HAP-1 (cell line): ENCODE data around the gene XAGE1B.
"Not testable (repeated sequence)": the region's sequence is repeated elsewhere in the genome, so short reads cannot be mapped to it uniquely, and the experiment has no call there.

ENCODE experiments used
- DNase-seq, 2 experiments: peaks; one replicate each; pipeline ENCODE4 v3.0.0-alpha.2; 2016 to 2020; ENCODE audit warnings: low spot score in 2 of 2
- H3K27me3 ChIP-seq: fragments of 250-450 bp; sonication (Bioruptor Pico); 2 replicates; pipeline ENCODE4 v1.5.1; 2020; ENCODE audit warnings: low read depth, mild to moderate bottlenecking, moderate library complexity
- H3K36me3 ChIP-seq: fragments of 250-450 bp; sonication (Bioruptor Pico); replicated peaks from 2 replicates; pipeline ENCODE4 v1.5.1; 2020; ENCODE audit warnings: mild to moderate bottlenecking
- H3K4me1 ChIP-seq: fragments of 250-450 bp; sonication (Bioruptor Pico); 2 replicates; pipeline ENCODE4 v1.5.1; 2020; ENCODE audit warnings: mild to moderate bottlenecking
- H3K4me3 ChIP-seq: fragments of 250-450 bp; sonication (Bioruptor Pico); 2 replicates; pipeline ENCODE4 v1.5.1; 2020; ENCODE audit warnings: mild to moderate bottlenecking, moderate library complexity
- H3K9me3 ChIP-seq: fragments of 250-450 bp; sonication (Bioruptor Pico); 2 replicates; pipeline ENCODE4 v1.5.1; 2020; ENCODE audit warnings: mild to moderate bottlenecking, moderate library complexity
- in situ Hi-C: fragments of 300-500 bp; cut with MboI; formaldehyde crosslinking; loops from 3 replicates; pipeline ENCODE4 v1.14.3; 2020; ENCODE audit warnings: low sequenced_read_pairs, inconsistent platforms, mixed read lengths

XAGE1B gene

DNA sequence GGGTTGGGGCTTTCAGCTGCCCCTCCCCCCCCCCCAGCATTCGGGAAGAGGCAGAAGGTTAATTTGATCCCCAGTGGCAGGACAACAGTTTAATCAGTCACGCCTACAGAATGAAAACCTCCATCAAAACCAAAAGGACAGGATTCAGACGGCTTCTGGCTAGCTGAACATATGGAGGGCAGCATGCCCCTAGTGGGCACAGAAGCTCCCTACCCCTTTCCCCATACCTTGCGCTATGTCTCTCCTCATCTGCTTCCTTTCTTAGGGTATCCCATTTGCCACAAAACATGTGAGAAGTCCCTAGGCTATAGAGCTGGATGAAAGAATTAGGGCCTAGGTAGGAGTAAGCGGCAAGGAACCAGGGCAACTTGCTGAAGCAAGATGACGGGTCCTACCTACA lies 15.5 kb downstream of the XAGE1B start:
- H3K4me3 ChIP-seq, in situ Hi-C loops, H3K27me3 ChIP-seq, H3K36me3 ChIP-seq, H3K9me3 ChIP-seq, DNase-seq, H3K4me1 ChIP-seq: not testable (repeated sequence)

DNA sequence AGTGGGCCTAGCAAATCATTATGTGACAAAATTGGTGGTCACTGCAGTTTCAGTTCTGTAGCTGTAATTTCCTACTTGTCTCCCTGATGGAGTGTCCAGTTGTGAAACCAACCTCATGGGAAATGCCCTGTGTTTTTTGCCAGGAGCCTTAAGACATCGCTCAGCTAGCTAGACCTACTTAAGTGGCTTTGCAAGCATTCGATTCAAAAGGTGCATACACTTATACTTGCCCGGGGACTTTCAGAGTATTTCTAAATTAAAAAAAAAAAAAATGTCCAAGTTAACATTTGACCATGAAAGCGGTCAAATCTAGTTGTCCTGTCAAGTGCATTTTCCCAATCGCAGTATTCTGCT lies 20.5 kb downstream of the XAGE1B start:
- DNase-seq, H3K4me3 ChIP-seq, H3K4me1 ChIP-seq, H3K36me3 ChIP-seq, in situ Hi-C loops, H3K27me3 ChIP-seq, H3K9me3 ChIP-seq: not testable (repeated sequence)

GRCh38 chrX:52495545-52496418 lies 21.1 kb downstream of the XAGE1B start, which contains the start of gene XAGE1A:
Gene XAGE1A (plus strand): TSS chrX:52495808. CDS start chrX:52497362, 1,554 bp downstream.
- H3K36me3 ChIP-seq, H3K27me3 ChIP-seq, H3K4me3 ChIP-seq, in situ Hi-C loops, H3K4me1 ChIP-seq, H3K9me3 ChIP-seq, DNase-seq: not testable (repeated sequence)

DNA sequence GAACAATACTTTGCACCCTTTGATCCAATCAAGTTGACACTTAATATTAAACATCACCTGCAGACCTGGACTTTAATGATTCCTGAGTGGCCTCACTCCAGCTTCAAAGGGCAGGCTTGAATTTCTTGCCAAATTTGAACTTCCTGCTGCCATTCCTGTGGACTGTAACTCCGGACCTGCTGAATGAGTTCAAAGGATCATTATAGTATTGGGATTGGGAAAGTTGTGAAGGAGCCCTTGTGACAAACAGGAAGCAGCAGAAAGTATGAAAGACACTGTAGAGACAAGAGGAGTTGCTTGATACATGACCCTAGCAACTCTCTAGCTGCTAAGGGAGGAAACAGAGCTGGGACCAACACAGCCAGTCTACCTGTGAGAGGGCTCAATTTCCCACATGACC lies 45.6 kb downstream of the XAGE1B start:
- in situ Hi-C loops, H3K36me3 ChIP-seq, H3K4me1 ChIP-seq, DNase-seq, H3K27me3 ChIP-seq, H3K9me3 ChIP-seq, H3K4me3 ChIP-seq: not testable (repeated sequence)
